ENCODE measurements around the gene CRB3. TPM values are rescaled to one million over a fixed set of nuclear protein-coding genes. Genes with fewer than 3 reads are reported as not detected.

CRB3 gene
- total RNA-seq, 1 donor, result not detected

- H3K9me3 ChIP-seq (ENCODE audit: low read depth, low read length), result no peaks in the 10 kb centered on the region
- no peak overlapping the region for H3K4me2 ChIP-seq (ENCODE audit: insufficient read depth, low read length)
- TF ChIP-seq, protein P1, sequence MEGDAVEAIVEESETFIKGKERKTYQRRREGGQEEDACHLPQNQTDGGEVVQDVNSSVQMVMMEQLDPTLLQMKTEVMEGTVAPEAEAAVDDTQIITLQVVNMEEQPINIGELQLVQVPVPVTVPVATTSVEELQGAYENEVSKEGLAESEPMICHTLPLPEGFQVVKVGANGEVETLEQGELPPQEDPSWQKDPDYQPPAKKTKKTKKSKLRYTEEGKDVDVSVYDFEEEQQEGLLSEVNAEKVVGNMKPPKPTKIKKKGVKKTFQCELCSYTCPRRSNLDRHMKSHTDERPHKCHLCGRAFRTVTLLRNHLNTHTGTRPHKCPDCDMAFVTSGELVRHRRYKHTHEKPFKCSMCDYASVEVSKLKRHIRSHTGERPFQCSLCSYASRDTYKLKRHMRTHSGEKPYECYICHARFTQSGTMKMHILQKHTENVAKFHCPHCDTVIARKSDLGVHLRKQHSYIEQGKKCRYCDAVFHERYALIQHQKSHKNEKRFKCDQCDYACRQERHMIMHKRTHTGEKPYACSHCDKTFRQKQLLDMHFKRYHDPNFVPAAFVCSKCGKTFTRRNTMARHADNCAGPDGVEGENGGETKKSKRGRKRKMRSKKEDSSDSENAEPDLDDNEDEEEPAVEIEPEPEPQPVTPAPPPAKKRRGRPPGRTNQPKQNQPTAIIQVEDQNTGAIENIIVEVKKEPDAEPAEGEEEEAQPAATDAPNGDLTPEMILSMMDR (IDR thresholded peaks at IDR 0.05; ENCODE audit: extremely low read depth, low read depth, low read length), result no peak
- H3K4me3 ChIP-seq (ENCODE audit: insufficient read depth, low read length), result no peak overlapping the region
- no peak overlapping the region for H2AFZ ChIP-seq (ENCODE audit: low read length)
- H3K27me3 ChIP-seq (ENCODE audit: insufficient read depth, low read length), result no peaks in the 10 kb centered on the region
- H3K36me3 ChIP-seq (ENCODE audit: insufficient read depth, low read length), result no peaks in the 10 kb centered on the region
- no peak overlapping the region for H3K27ac ChIP-seq (ENCODE audit: low read depth, low read length)
- DNase-seq (ENCODE audit: insufficient read length, low spot score, missing footprints), result peak; percentile 76
- H4K20me1 ChIP-seq (ENCODE audit: insufficient read depth, low read length), result no peaks in the 10 kb centered on the region
- H3K79me2 ChIP-seq (ENCODE audit: insufficient read depth, low read length), result no peaks in the 10 kb centered on the region
- no peaks in the 10 kb centered on the region for H3K4me1 ChIP-seq (ENCODE audit: insufficient read depth, low read length)
Measured at GRCh38 chr19:6509118-6509971, 45.3 kb downstream of the CRB3 start.

- TF ChIP-seq, protein P1 (IDR thresholded peaks at IDR 0.05; ENCODE audit: extremely low read depth, low read depth, low read length), result no peak
- no peak overlapping the region for H3K4me2 ChIP-seq (ENCODE audit: insufficient read depth, low read length)
- H2AFZ ChIP-seq (ENCODE audit: low read length), result no peak overlapping the region
- H3K79me2 ChIP-seq (ENCODE audit: insufficient read depth, low read length), result no peaks in the 10 kb centered on the region
- H3K9me3 ChIP-seq (ENCODE audit: low read depth, low read length), result no peaks in the 10 kb centered on the region
- no peak overlapping the region for H3K27ac ChIP-seq (ENCODE audit: low read depth, low read length)
- no peaks in the 10 kb centered on the region for H3K4me1 ChIP-seq (ENCODE audit: insufficient read depth, low read length)
- H3K4me3 ChIP-seq (ENCODE audit: insufficient read depth, low read length), result no peak overlapping the region
- no peaks in the 10 kb centered on the region for H3K36me3 ChIP-seq (ENCODE audit: insufficient read depth, low read length)
- peak; percentile 50 for DNase-seq (ENCODE audit: insufficient read length, low spot score, missing footprints)
- no peaks in the 10 kb centered on the region for H3K27me3 ChIP-seq (ENCODE audit: insufficient read depth, low read length)
- H4K20me1 ChIP-seq (ENCODE audit: insufficient read depth, low read length), result no peaks in the 10 kb centered on the region
Measured at GRCh38 chr19:6510618-6511017, 46.5 kb downstream of the CRB3 start.

- Histone ChIP-seq H3K27ac (ENCODE audit: low read depth, low read length) (no peak overlapping the region), H3K4me3 (ENCODE audit: insufficient read depth, low read length) (no peak overlapping the region)
- DNase-seq (ENCODE audit: insufficient read length, low spot score, missing footprints), result peak; percentile 4
Measured at GRCh38 chr19:6514089-6514488, 50.0 kb downstream of the CRB3 start.

More at GRCh38 chr19:6514089-6514488, 50.0 kb downstream of the CRB3 start:
- H3K79me2 ChIP-seq (ENCODE audit: insufficient read depth, low read length), result no peaks in the 10 kb centered on the region
- H3K4me2 ChIP-seq (ENCODE audit: insufficient read depth, low read length), result no peak overlapping the region
- peaks cover under 1% of the 10 kb centered on the region for H3K4me1 ChIP-seq (ENCODE audit: insufficient read depth, low read length)
- no peaks in the 10 kb centered on the region for H4K20me1 ChIP-seq (ENCODE audit: insufficient read depth, low read length)
- H3K36me3 ChIP-seq (ENCODE audit: insufficient read depth, low read length), result no peaks in the 10 kb centered on the region
- H3K27me3 ChIP-seq (ENCODE audit: insufficient read depth, low read length), result peaks cover 6% of the 10 kb centered on the region
- no peak overlapping the region for H2AFZ ChIP-seq (ENCODE audit: low read length)
- TF ChIP-seq, protein P1 (IDR thresholded peaks at IDR 0.05; ENCODE audit: extremely low read depth, low read depth, low read length), result no peak
- H3K9me3 ChIP-seq (ENCODE audit: low read depth, low read length), result no peaks in the 10 kb centered on the region
